NCI-H1930 (cell line): ENCODE measurements around the gene PTRH2.
A peak's percentile ranks its signal among the peaks of the same experiment; 100 is the strongest.
"Not testable (repeated sequence)": the region's sequence is repeated elsewhere in the genome, so short reads cannot be mapped to it uniquely, and the experiment has no call there.

Experiments used
- DNase-seq, 2 experiments: peaks; one replicate each; lab custom pipeline; 2025; lab: John Stamatoyannopoulos, UW

The PTRH2 gene

GRCh38 chr17:59707149-59707970 lies at the start of gene PTRH2, which contains the start of gene VMP1:
Gene PTRH2 (minus strand): TSS chr17:59707430. CDS start chr17:59697978, 9,452 bp downstream.
Gene VMP1 (plus strand): TSS chr17:59707654. CDS start chr17:59731447, 23,793 bp downstream.
- peak; percentile 100 for DNase-seq

- DNase-seq: no peak
These were observed 49.1 kb upstream of the PTRH2 start for GRCh38 chr17:59756236-59756818.

- DNase-seq: not testable (repeated sequence)
These were observed 47.8 kb upstream of the PTRH2 start for GRCh38 chr17:59755069-59755468.

- DNase-seq: no peak
These were observed 47.3 kb upstream of the PTRH2 start for GRCh38 chr17:59754552-59754951.

GRCh38 chr17:59753522-59754467 lies 46.6 kb upstream of the PTRH2 start:
- peak; percentile 66 to 79 for DNase-seq

GRCh38 chr17:59752922-59753321 lies 45.7 kb upstream of the PTRH2 start:
- DNase-seq: no peak

GRCh38 chr17:59752446-59752845 lies 45.2 kb upstream of the PTRH2 start:
- DNase-seq: no peak

GRCh38 chr17:59751955-59752413 lies 44.8 kb upstream of the PTRH2 start:
- DNase-seq: no peak

- no peak for DNase-seq
These were observed 41.4 kb upstream of the PTRH2 start for GRCh38 chr17:59748591-59748990.

- DNase-seq: no peak
These were observed 39.7 kb upstream of the PTRH2 start for GRCh38 chr17:59746849-59747445.

- no peak for DNase-seq
These were observed 37.8 kb upstream of the PTRH2 start for GRCh38 chr17:59745040-59745439.

GRCh38 chr17:59743842-59744241 lies 36.6 kb upstream of the PTRH2 start:
- DNase-seq: no peak

GRCh38 chr17:59737324-59737723 lies 30.1 kb upstream of the PTRH2 start:
- DNase-seq: no peak

- DNase-seq: no peak
These were observed 27.0 kb upstream of the PTRH2 start for GRCh38 chr17:59734226-59734625.

GRCh38 chr17:59733697-59734096 lies 26.5 kb upstream of the PTRH2 start:
- no peak for DNase-seq

GRCh38 chr17:59730268-59730834 lies 23.1 kb upstream of the PTRH2 start:
- no peak for DNase-seq

GRCh38 chr17:59727817-59728533 lies 20.7 kb upstream of the PTRH2 start:
- DNase-seq: no peak

GRCh38 chr17:59725691-59726090 lies 18.5 kb upstream of the PTRH2 start:
- DNase-seq: no peak

GRCh38 chr17:59723607-59724006 lies 16.4 kb upstream of the PTRH2 start:
- no peak for DNase-seq

- DNase-seq: no peak
These were observed 15.8 kb upstream of the PTRH2 start for GRCh38 chr17:59723041-59723440.

- no peak for DNase-seq
These were observed 15.4 kb upstream of the PTRH2 start for GRCh38 chr17:59722623-59723022.
